HG02938 (cell line): ENCODE measurements around the gene AVPR2.

Experiments
- ATAC-seq: cut with Tn5 transposase; IDR thresholded peaks from one replicate; pipeline ENCODE4 v1.9.1; 2021; ENCODE audit warnings: mild to moderate bottlenecking, moderate library complexity; ENCODE audit not compliant: unreplicated experiment

Gene AVPR2

DNA sequence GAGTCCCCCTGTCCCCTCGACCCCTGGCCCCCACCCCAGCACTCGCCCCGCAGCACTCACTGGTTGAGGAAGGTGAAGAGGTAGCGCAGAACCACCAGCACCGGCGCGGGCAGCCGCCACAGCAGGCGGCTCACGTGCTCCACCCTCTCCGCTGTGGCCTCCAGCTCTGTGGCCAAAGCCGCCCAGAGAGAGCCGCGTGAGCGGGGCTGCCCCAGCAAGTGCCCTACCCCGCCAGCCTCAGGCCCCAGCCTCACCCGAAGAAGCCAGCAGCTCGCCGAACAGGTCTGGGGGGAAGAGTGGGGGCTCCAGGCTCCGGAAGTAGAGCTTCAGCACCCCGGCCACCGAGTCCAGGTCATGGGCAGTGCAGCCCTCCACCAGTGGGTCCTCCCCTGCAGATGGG, 6.0 kb downstream of the AVPR2 start:
- no peak for ATAC-seq

GRCh38 chrX:153911798-153912197, 7.3 kb downstream of the AVPR2 start:
- no peak for ATAC-seq

DNA sequence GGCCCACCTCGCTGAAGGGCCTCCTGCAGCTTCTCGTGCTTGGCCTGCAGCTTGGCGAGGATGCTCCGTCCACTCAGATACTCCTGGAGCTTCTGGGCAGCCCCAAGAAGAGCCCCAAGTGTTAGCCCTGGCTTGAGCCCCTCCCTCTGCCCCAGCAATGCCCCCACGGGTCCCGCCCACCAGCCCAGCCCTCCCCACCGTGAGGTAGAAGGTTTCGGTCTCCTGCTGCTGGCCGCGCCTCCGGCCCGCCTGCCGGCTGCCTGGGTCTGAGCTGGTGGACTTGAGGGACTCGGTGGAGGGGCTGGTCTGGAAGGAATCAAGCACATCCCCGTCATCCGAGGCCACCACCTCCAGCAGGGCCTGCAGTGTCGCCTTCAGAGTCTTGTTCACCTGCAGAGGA, 8.7 kb downstream of the AVPR2 start:
- ATAC-seq = no peak

DNA sequence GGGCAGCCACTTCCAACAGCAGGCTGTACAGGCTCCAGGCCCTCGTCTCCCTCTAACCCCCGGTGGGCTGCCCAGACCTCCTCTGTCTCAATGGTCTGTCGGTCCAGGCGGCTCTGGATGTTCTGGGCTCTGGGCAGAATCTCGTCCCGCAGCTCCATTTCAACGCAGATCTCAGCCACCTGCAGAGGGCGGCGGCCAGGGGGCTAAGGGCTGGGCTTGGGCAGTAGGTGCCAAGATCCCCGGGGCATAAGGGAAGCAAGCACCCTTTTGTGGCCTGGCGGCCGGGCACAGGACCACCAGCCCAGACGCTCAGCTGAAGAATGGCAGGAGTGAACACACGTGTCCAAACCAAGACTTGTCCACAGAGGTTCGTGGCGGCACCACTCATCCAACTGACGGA, 9.2 kb downstream of the AVPR2 start:
- ATAC-seq = no peak

DNA sequence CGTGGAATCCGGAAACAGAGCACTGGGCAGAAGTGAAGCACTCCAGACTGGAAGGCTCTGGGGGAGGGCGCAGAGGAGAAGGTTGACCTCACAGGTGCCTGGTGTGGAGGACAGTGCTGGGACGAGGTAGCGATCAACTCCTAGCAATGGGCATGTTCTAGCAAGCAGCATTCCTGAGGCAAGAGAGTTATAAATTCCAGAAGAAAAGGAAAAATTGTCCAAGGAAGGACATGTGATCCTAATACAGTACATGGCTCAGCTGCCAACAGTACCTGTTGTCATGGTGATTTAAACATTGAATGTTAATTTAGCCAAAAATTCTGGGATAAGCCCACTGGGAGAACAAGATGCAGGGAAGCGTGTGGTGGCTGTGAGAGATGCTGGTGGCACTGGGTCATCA, 13.4 kb downstream of the AVPR2 start:
- no peak for ATAC-seq

DNA sequence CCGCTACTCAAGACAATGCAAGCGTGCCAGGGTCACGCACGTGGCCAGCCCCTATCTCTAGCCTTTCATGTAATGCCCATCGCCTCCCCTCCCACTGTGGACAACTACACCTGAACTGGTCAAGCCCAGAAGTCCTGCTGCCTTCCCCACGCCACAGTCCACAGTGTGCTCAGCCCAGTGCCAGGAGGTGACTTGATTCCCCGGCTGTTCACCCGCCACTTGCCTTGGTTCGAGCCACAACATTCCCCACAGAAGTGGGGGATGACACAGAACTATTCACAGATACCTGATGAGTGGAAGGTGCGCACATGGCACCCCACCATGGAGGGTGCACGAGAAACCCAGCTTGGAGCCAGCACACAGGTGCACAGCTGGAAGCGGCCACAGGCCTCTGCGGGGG, 14.8 kb downstream of the AVPR2 start:
- no peak for ATAC-seq

GRCh38 chrX:153920546-153920945, 16.1 kb downstream of the AVPR2 start:
- ATAC-seq = no peak

- ATAC-seq = no peak
These were observed 16.6 kb downstream of the AVPR2 start for GRCh38 chrX:153921070-153921469.

DNA sequence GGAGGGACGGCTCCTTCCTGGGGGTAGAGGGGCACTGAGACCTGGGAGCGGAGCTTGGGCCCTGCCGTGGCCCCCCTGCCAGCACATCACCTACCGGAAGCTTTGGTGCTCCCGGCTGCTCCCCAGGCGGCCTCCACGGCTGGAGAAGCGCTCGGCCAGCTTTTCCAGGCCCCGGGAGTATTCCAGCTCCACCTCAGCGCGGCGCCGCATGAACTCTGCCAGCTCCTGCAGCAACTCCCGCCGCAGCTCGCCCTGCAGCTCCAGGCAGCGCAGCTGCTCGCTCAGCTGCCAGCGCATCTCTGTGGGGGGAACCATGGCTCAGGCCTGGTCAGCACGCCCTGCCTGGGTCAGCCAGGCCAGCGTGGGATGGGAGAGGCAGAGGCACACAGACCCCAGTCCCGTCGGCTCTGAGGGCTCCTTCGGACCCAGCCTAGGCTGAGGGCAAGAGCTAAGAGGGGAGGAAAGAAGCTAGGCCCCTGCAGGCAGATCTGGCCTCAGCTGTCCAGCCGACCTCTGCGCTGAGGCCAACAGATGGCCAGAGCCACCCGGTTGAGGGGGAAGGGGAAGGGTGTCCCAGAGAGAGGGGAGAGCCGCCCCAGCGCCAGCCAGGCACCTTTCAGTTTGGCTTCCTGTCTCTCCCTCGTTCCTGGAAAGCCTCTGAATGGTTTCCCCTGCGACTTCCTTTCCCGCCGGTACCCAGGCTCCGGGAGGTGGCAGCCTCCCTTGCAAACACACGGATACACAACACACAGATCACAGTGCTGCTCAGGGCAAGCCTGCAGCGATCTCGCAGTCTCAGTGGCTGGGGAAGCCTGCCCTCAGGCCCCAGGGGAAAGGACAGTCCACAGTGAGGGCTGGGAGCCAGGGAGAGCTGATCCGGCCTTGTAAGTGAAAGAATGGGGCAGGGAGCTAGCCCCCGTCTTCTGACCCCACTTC, 17.3 kb downstream of the AVPR2 start:
- no peak for ATAC-seq

DNA sequence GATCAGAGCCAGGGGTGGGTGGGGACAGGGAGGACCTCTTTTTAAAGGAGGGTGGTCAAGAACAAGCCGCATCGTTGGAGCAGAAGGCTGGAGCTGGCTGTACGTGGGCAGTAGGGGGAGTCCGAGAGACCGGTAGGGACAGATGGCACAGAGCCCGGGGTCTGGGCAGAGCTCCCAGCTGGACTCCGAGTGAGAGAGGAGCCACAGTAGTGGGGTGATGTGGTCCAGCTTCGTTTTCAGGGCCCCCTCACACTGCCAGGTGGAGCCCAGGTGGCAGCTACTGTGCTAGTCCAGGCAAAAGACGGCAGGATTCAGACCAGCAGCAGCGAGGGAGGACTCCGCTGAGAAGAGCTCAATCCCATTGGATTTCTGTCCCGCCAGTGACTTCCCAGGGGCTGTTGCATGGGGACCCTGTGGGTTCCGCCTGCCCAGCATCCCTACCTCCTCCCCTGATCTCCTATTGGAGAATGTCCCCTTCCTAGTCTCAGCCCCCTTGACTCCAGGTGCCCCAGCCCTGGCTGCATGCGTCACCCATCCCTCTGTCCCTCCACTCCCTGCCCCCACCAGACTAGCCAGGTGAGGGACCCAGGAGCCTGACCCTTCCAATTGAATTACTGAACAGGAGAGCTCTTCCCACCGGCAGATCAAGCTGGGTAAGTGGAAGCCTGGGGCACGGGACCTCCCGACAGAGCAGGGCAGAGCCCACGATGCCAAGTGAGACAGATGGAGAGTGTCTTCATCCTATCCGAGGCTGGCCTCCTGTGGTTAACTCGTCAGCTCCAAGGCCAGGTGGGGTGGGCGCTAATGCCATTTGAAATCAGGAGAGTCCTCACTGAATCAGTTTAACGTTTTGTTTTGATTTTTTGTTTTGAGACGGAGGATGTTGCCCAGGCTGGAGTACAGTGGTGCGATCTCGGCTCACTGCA, 18.7 kb downstream of the AVPR2 start:
- no peak for ATAC-seq

DNA sequence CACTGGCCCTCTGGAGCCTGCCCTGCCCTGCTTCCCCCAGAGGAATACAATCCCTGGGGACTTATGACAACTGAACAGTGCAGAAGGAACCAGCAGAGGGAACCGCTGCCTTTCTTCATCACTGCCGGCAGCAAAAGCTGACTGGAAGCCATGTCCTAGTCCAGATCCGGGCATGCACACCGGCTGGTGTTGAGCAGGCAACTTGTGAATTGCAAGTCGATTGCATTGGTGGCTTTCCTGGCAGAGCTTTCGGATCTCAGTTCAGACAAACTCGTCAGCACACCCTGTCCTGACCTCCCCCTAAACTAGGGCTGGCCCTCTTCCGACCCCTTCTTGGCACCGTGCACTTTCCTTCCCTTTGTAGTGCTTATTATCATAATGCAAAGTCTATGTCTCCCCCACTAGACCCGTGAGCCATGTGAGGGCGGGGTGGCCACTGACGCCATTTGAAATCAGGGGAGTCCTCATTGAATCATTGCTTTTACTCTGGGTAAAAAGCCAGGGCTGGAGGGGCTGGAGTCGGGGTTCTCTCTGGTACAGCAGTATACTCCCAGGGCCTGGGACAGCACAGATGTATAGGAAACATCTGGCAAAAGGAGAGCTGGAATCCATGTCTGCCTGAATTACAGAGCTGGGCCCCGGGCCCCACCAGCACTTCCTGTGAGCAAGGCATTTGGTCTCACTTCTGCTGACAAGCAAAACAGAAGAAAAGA, 19.8 kb downstream of the AVPR2 start:
- ATAC-seq = no peak

GRCh38 chrX:153925387-153925738, 20.9 kb downstream of the AVPR2 start:
- no peak for ATAC-seq

GRCh38 chrX:153925739-153926551, 21.5 kb downstream of the AVPR2 start, which contains the start of gene ARHGAP4:
TSS of gene ARHGAP4 (minus strand) at chrX:153926264. CDS start at chrX:153926202, 62 bp downstream.
- no peak for ATAC-seq

GRCh38 chrX:153926552-153926857, 22.0 kb downstream of the AVPR2 start:
- no peak for ATAC-seq

- no peak for ATAC-seq
These were observed 22.6 kb downstream of the AVPR2 start for GRCh38 chrX:153926858-153927671.

GRCh38 chrX:153927672-153927921, 23.1 kb downstream of the AVPR2 start:
- no peak for ATAC-seq

- peak; percentile 62 for ATAC-seq
These were observed 23.7 kb downstream of the AVPR2 start for GRCh38 chrX:153927922-153928760.

DNA sequence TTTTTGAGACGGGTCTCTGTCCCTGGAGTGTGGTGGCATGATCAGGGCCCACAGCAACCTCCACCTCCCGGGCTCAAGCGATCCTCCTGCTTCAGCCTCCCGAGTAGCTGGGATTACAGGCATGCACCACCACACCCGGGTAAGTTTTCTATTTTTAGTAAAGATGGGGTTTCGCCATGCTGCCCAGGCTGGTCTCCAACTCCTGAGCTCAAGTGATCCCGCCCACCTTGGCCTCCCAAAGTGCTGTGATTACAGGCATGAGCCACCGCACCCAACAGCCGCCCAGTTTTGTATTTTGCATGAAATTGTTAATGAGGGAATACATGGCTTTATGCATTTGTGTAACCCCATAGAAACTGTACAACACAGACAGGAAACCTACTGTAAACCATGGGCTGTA, 24.4 kb downstream of the AVPR2 start:
- no peak for ATAC-seq

- no peak for ATAC-seq
These were observed 25.1 kb downstream of the AVPR2 start for GRCh38 chrX:153929576-153929975.
